NCI-H345 treated with DMSO at 0.1 percent for 48 hours (cell line): Measurements from ENCODE around the gene CCDC152.

Source experiments
- DNase-seq: peaks from one replicate; lab custom pipeline; 2025; ENCODE audit not compliant: unreplicated experiment; lab: John Stamatoyannopoulos, UW

CCDC152 gene

GRCh38 chr5:42779083-42779482 lies 22.5 kb downstream of the CCDC152 start:
- no peak for DNase-seq

- DNase-seq, result no peak
Measured at GRCh38 chr5:42781584-42781983, 25.0 kb downstream of the CCDC152 start.

GRCh38 chr5:42784132-42784531 lies 27.5 kb downstream of the CCDC152 start:
- no peak for DNase-seq

GRCh38 chr5:42785756-42786155 lies 29.1 kb downstream of the CCDC152 start:
- no peak for DNase-seq

GRCh38 chr5:42787073-42787472 lies 30.5 kb downstream of the CCDC152 start:
- no peak for DNase-seq

GRCh38 chr5:42787845-42788244 lies 31.2 kb downstream of the CCDC152 start:
- DNase-seq, result no peak

- DNase-seq, result no peak
Measured at GRCh38 chr5:42791151-42791550, 34.5 kb downstream of the CCDC152 start.

GRCh38 chr5:42798284-42799240 lies 41.9 kb downstream of the CCDC152 start:
- no peak for DNase-seq

- no peak for DNase-seq
Measured at GRCh38 chr5:42799241-42799608, 42.6 kb downstream of the CCDC152 start.

- no peak for DNase-seq
Measured at GRCh38 chr5:42799668-42800114, 43.1 kb downstream of the CCDC152 start.

- DNase-seq, result no peak
Measured at GRCh38 chr5:42800748-42801330, 44.2 kb downstream of the CCDC152 start.

- DNase-seq, result no peak
Measured at GRCh38 chr5:42801516-42802166, 45.0 kb downstream of the CCDC152 start.

GRCh38 chr5:42804717-42805339 lies 48.2 kb downstream of the CCDC152 start:
- DNase-seq, result no peak

GRCh38 chr5:42806004-42806700 lies 49.5 kb downstream of the CCDC152 start:
- DNase-seq, result no peak

GRCh38 chr5:42806701-42807262 lies 50.2 kb downstream of the CCDC152 start:
- DNase-seq, result no peak

GRCh38 chr5:42807722-42808447 lies 51.3 kb downstream of the CCDC152 start:
- no peak for DNase-seq

- no peak for DNase-seq
Measured at GRCh38 chr5:42808888-42809611, 52.4 kb downstream of the CCDC152 start.

GRCh38 chr5:42810834-42811590 lies 54.4 kb downstream of the CCDC152 start:
- no peak for DNase-seq
